ENCODE measurements around the gene TMEM151A.
A peak's percentile ranks its signal among the peaks of the same experiment; 100 is the strongest.
"Not testable (repeated sequence)": the region's sequence is repeated elsewhere in the genome, so short reads cannot be mapped to it uniquely, and the experiment has no call there.

Gene TMEM151A

GRCh38 chr11:66291706-66292542, at the start of gene TMEM151A:
Gene TMEM151A, plus strand, starts transcription at chr11:66291894. Its CDS starts 120 bp downstream, at chr11:66292014.
- no peak for DNase-seq (ENCODE audit: low read depth, low spot score)

GRCh38 chr11:66242095-66242765, 49.5 kb upstream of the TMEM151A start:
- no peak for DNase-seq (ENCODE audit: low read depth, low spot score)

GRCh38 chr11:66243782-66244535, 47.7 kb upstream of the TMEM151A start:
- DNase-seq (ENCODE audit: low read depth, low spot score), result no peak

DNA sequence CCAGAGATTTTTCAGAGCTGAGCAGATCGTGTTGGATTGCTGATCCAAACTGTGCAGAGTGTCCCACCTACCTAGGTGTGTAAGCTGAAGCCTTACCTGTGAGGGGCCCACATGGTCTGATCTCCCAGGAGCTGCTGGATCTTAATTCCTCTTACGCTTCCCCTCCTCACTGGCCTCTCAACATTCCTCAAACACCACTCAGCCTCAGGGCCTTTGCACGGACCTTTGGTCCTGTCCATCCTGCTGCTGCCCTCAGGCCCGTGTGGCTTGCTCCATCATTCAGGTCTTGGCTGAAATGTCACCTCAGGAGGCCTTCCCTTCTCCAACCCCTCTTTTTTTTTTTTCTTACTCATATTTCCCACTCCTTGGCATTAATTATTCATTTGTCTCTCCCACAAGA, 44.4 kb upstream of the TMEM151A start:
- peak; percentile 30 for DNase-seq (ENCODE audit: low read depth, low spot score)

GRCh38 chr11:66247801-66248200, 43.9 kb upstream of the TMEM151A start:
- DNase-seq (ENCODE audit: low read depth, low spot score), result no peak

DNA sequence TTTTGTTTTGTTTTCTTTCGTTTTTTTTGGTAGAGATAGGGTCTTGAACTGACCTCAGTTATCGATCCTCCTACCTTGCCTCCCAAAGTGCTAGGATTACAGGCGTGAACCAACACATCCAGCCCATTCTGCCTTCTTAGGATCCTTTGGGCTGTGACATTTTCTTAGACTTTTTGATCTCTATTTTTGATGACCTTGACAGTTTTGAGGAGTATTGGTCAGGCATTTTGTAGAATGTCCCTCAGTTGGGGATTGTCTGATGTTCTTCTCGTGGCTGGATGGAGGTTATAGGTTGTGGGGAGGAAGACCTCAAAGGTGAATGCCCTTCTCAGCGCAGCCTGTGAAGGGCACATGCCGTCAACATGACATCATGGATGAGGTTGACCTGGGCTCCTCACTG, 42.8 kb upstream of the TMEM151A start:
- DNase-seq (ENCODE audit: low read depth, low spot score), result no peak

GRCh38 chr11:66251809-66252208, 39.9 kb upstream of the TMEM151A start:
- DNase-seq (ENCODE audit: low read depth, low spot score), result no peak

GRCh38 chr11:66253081-66253480, 38.6 kb upstream of the TMEM151A start:
- not testable (repeated sequence) for DNase-seq (ENCODE audit: low read depth, low spot score)

DNA sequence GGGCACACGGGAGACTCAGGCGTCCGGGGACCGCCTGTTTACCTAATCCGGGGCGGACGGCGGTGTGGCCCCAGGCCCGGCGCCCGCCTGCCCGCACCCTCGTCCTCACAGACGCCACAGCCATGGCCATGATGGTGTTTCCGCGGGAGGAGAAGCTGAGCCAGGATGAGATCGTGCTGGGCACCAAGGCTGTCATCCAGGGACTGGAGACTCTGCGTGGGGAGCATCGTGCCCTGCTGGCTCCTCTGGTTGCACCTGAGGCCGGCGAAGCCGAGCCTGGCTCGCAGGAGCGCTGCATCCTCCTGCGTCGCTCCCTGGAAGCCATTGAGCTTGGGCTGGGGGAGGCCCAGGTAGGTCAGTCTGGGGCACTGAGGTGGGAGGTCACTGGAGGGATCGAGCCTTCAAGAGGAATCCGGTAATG, 33.2 kb upstream of the TMEM151A start:
- DNase-seq (ENCODE audit: low read depth, low spot score), result no peak

- no peak for DNase-seq (ENCODE audit: low read depth, low spot score)
Measured at GRCh38 chr11:66259225-66259624, 32.5 kb upstream of the TMEM151A start.

GRCh38 chr11:66259956-66260355, 31.7 kb upstream of the TMEM151A start:
- DNase-seq (ENCODE audit: low read depth, low spot score), result no peak

- DNase-seq (ENCODE audit: low read depth, low spot score), result no peak
Measured at GRCh38 chr11:66261578-66261977, 30.1 kb upstream of the TMEM151A start.

DNA sequence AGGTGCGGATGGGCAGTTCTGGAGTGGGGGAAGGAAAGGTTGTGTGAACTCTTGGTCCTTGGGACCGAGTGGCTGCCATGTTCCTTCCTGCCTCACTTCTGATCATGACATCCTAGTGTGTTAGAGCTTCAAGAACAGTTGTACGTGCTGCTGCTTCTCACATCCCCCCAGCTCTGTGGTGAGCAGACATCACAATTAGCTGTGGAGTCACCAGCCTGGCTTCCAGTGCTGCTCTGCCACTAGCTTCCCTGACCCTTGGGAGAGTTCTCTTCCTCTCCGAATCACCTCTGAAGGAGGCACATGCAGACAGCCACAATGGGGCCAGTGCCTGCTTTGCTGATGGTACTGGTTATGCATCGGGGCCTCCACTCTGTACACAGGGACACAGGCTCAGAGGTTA, 29.5 kb upstream of the TMEM151A start:
- DNase-seq (ENCODE audit: low read depth, low spot score), result no peak

- DNase-seq (ENCODE audit: low read depth, low spot score), result no peak
Measured at GRCh38 chr11:66262696-66263095, 29.0 kb upstream of the TMEM151A start.

DNA sequence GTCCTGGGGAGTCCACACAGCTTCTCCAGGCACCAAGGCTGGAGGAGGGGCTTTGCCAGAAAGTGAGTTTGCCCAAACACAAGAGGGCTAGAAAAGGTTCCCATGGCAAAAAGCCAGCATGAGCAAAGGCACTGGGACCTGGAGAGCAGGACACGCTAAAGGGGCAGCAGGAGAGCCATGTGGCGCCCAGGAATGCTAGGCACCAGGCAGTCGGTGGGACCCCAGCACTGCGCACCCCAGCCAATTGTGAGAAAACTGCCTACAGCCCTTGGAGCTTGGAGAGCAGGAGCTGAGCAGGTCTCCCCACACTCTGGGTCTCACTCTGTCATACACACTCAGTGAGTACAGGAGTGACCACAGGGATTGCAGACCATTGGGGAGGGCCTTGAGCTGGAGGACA, 28.5 kb upstream of the TMEM151A start:
- DNase-seq (ENCODE audit: low read depth, low spot score), result no peak

GRCh38 chr11:66263785-66264184, 27.9 kb upstream of the TMEM151A start:
- DNase-seq (ENCODE audit: low read depth, low spot score), result no peak

- no peak for DNase-seq (ENCODE audit: low read depth, low spot score)
Measured at GRCh38 chr11:66264383-66264782, 27.3 kb upstream of the TMEM151A start.

- DNase-seq (ENCODE audit: low read depth, low spot score), result peak; percentile 83
Measured at GRCh38 chr11:66264914-66265313, 26.8 kb upstream of the TMEM151A start.

DNA sequence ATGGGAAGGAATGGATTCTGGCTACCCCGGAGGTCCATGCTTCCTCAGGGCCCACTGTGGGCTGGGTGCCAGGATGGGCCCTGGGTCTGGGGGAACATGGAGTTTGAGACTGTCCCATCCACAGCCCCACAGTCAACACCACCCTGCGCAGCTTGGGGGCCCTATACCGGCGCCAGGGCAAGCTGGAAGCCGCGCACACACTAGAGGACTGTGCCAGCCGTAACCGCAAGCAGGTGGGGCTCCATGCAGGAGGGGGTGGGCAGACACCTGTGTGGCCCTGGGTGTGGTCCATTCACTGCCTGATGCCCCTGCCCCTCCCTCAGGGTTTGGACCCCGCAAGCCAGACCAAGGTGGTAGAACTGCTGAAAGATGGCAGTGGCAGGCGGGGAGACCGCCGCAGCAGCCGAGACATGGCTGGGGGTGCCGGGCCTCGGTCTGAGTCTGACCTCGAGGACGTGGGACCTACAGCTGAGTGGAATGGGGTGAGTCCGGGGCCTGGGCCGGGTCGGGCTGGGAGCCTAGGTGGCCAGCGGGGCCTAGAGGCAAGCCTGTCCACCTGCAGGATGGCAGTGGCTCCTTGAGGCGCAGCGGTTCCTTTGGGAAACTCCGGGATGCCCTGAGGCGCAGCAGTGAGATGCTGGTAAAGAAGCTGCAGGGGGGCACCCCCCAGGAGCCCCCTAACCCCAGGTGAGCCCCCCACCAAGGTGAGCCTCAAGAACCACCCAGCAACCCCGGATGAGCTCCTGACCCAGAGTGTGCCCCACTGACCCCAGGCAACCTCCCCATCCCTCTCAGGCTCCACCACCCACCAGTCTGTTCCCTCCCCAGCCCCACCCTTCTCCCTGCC, 25.9 kb upstream of the TMEM151A start:
- no peak for DNase-seq (ENCODE audit: low read depth, low spot score)

DNA sequence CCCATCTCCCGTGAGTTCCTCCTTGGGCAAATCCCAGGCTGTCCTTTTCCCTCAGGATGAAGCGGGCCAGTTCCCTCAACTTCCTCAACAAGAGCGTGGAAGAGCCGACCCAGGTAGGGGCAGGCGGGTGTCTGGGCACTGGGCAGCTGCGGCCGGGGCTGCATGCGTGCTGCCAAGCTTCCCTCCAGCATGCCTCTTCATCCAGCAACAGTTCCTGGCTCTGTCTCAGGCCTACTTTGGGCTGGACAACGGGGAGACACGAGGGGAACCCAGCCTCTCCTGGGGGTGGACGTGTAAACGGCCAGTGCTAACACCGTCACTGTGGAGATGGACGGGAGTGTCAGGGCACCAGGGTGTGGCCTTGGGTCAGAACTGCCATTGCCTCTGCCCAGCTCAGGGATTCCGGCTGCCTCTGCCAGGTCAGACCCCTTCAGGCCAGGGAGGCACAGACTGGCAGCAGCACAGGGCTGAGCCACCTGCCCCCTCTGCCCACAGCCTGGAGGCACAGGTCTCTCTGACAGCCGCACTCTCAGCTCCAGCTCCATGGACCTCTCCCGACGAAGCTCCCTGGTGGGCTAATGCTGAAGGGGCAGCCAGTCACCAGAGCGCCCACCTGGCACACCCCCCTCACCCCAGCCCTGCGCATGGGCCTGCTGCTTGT, 25.2 kb upstream of the TMEM151A start:
- no peak for DNase-seq (ENCODE audit: low read depth, low spot score)

GRCh38 chr11:66267039-66267378, 24.7 kb upstream of the TMEM151A start:
- no peak for DNase-seq (ENCODE audit: low read depth, low spot score)

Measured in ELF-1 (cell line).